PC-3 (cell line): ENCODE results near the gene SLC2A2. TPM values are rescaled to one million over a fixed set of nuclear protein-coding genes. Genes with fewer than 3 reads are reported as not detected.

ENCODE experiments used
- ATAC-seq: fragments of 200-7000 bp; cut with Tn5 transposase; 2 replicates; pipeline ENCODE4 v1.9.1; 2020; ENCODE audit warnings: mild to moderate bottlenecking, moderate library complexity
- BruUV-seq: library from RNA; stranded (reverse); fragments of 400-500 nt; replicated peaks from 2 replicates; lab custom pipeline; 2021; lab: Mats Ljungman, UMichigan
- CTCF ChIA-PET: fragments of 300-600 bp; sonication (Branson Sonifier 250); formaldehyde crosslinking; loops from one replicate; lab custom pipeline; 2022; ENCODE audit warnings: antibody characterized with exemption; lab: Charles Lee
- POLR2A ChIA-PET: fragments of 300-600 bp; sonication (Branson Sonifier 250); formaldehyde crosslinking; loops from one replicate; lab custom pipeline; 2022; ENCODE audit warnings: antibody characterized with exemption; ENCODE audit not compliant: unreplicated experiment; lab: Charles Lee
- DNase-seq: peaks from one replicate; pipeline ENCODE4 v3.0.0-alpha.2; 2015
- H2AFZ ChIP-seq: fragments of 300-600 bp; sonication (generic); 2 replicates; pipeline ENCODE4 v1.6.0; 2016; ENCODE audit warnings: antibody characterized with exemption, low read length
- H3F3A ChIP-seq: fragments of 300-600 bp; sonication (generic); one replicate; pipeline ENCODE4 v1.6.0; 2017; ENCODE audit warnings: antibody characterized with exemption, low read length, control low read depth, mild to moderate bottlenecking; ENCODE audit not compliant: unreplicated experiment
- H3K27ac ChIP-seq: fragments of 300-600 bp; sonication (generic); 2 replicates; pipeline ENCODE4 v1.5.1; 2016; ENCODE audit warnings: mild to moderate bottlenecking, low read length
- H3K27me3 ChIP-seq: fragments of 300-600 bp; sonication (generic); 2 replicates; pipeline ENCODE4 v1.6.1; 2016; ENCODE audit warnings: low read length, mixed read lengths
- H3K36me3 ChIP-seq: fragments of 300-600 bp; sonication (generic); 2 replicates; pipeline ENCODE4 v1.6.1; 2016; ENCODE audit warnings: low read depth, mixed run types, low read length, mixed read lengths
- H3K4me1 ChIP-seq: fragments of 300-600 bp; sonication (generic); 2 replicates; pipeline ENCODE4 v1.5.1; 2016; ENCODE audit warnings: low read length; ENCODE audit not compliant: insufficient read depth
- H3K4me2 ChIP-seq: fragments of 300-600 bp; sonication (generic); 2 replicates; pipeline ENCODE4 v1.6.0; 2016; ENCODE audit warnings: low read length
- H3K4me3 ChIP-seq: fragments of 300-600 bp; sonication (generic); 2 replicates; pipeline ENCODE4 v1.5.1; 2016; ENCODE audit warnings: mild to moderate bottlenecking, low read length, mixed read lengths
- H3K79me2 ChIP-seq: fragments of 300-600 bp; sonication (generic); 2 replicates; pipeline ENCODE4 v1.6.1; 2017; ENCODE audit warnings: low read length, mixed read lengths
- H3K9ac ChIP-seq: fragments of 300-600 bp; sonication (generic); 2 replicates; pipeline ENCODE4 v1.6.0; 2016; ENCODE audit warnings: mild to moderate bottlenecking, low read length
- H3K9me2 ChIP-seq: fragments of 300-600 bp; sonication (generic); replicated peaks from 2 replicates; pipeline ENCODE4 v1.6.1; 2016; ENCODE audit warnings: mixed run types, low read length, mixed read lengths
- H3K9me3 ChIP-seq: fragments of 300-600 bp; sonication (generic); 2 replicates; pipeline ENCODE4 v1.6.1; 2016; ENCODE audit warnings: low read length, mixed read lengths
- H4K20me1 ChIP-seq: fragments of 300-600 bp; sonication (generic); 2 replicates; pipeline ENCODE4 v1.6.1; 2016; ENCODE audit warnings: low read length, mixed read lengths
- EZH2 ChIP-seq: fragments of 300-600 bp; sonication (generic); IDR thresholded peaks from one replicate; pipeline ENCODE4 v1.6.1; 2017; ENCODE audit warnings: antibody characterized with exemption, mild to moderate bottlenecking, low read length; ENCODE audit not compliant: unreplicated experiment
- EZH2phosphoT487 ChIP-seq: fragments of 300-600 bp; sonication (generic); IDR thresholded peaks from 2 replicates; pipeline ENCODE4 v1.6.1; 2018; ENCODE audit warnings: mild to moderate bottlenecking, antibody characterized with exemption, low read length, borderline replicate concordance
- intact Hi-C: fragments of 100-400 bp; cut with micrococcal nuclease; formaldehyde crosslinking; loops from 2 replicates; pipeline ENCODE4 v1.9.0; 2023
- total RNA-seq: library from RNA; depleted of rRNA; stranded (reverse); fragments of >200 nt; gene quantifications from 2 replicates; pipeline ENCODE4 v1.2.3, GENCODE V29; 2014; rRNA removed
- TF ChIP-seq, protein P1 (sequence below): fragments of 300-600 bp; sonication (generic); conservative IDR thresholded peaks from 2 replicates; pipeline ENCODE4 v1.5.1; 2017; ENCODE audit warnings: antibody characterized with exemption, low read depth, mild to moderate bottlenecking, low read length

SLC2A2 gene
- total RNA-seq, 1 experiment from 2014 or later: not detected

DNA sequence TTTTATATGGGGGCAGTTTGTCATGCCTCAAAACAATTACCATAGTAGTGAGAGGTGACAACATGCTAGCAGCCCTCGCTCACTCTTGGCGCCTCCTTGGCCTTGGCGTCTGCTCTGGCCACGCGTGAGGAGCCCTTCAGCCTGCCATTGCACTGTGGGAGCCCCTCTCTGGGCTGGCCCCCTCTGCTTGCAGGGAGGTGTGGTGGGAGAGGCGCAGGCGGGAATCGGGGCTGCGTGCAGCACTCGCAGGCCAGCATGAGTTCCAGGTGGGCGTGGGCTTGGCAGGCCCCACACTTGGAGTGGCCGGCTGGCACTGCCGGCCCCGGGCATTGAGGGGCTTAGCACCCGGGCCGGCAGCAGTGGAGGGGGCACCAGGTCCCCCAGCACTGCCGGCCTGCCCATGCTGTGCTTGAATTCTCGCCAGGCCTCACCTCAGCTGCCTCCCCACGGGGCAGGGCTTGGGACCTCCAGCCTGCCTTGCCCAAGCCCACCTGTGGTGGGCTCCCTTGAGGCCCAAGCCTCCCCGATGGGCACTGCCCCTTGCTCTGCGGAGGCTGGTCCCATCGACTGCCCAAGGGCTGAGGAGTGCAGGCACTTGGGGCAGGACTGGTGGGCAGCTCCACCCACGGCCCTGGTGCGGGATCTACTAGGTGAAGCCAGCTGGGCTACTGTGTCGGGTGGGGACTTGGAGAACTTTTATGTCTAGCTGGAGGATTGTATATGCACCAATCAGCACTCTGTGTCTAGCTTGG lies 79.3 kb downstream of the SLC2A2 start:
- Histone ChIP-seq H2AFZ (no peak overlapping the region), H3K9ac (no peak overlapping the region), H3K4me1 (no peaks in the 10 kb centered on the region), H3K36me3 (no peaks in the 10 kb centered on the region), H3F3A (no peaks in the 10 kb centered on the region), H3K27me3 (no peaks in the 10 kb centered on the region), H3K9me2 (no peaks in the 10 kb centered on the region), H3K79me2 (no peaks in the 10 kb centered on the region), H4K20me1 (no peaks in the 10 kb centered on the region), H3K4me2 (no peak overlapping the region), H3K4me3 (no peak overlapping the region), H3K27ac (no peak overlapping the region), H3K9me3 (no peaks in the 10 kb centered on the region)
- intact Hi-C loops: no loop called here
- ChIA-PET CTCF (no interaction called here), POLR2A (no interaction called here)
- no TSS peak for BruUV-seq
- no peak for TF ChIP-seq EZH2phosphoT487
- TF ChIP-seq EZH2: no peak
- TF ChIP-seq, protein P1, sequence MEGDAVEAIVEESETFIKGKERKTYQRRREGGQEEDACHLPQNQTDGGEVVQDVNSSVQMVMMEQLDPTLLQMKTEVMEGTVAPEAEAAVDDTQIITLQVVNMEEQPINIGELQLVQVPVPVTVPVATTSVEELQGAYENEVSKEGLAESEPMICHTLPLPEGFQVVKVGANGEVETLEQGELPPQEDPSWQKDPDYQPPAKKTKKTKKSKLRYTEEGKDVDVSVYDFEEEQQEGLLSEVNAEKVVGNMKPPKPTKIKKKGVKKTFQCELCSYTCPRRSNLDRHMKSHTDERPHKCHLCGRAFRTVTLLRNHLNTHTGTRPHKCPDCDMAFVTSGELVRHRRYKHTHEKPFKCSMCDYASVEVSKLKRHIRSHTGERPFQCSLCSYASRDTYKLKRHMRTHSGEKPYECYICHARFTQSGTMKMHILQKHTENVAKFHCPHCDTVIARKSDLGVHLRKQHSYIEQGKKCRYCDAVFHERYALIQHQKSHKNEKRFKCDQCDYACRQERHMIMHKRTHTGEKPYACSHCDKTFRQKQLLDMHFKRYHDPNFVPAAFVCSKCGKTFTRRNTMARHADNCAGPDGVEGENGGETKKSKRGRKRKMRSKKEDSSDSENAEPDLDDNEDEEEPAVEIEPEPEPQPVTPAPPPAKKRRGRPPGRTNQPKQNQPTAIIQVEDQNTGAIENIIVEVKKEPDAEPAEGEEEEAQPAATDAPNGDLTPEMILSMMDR: no peak
- ATAC-seq: no peak
- no peak for DNase-seq

Other genes with a start within 250 kb of the SLC2A2 start
- gene RPL22L1, start 156.5 kb downstream of the SLC2A2 start, total RNA-seq: 40.0 and 44.9 TPM in 2 replicates
- gene EIF5A2, start 118.1 kb downstream of the SLC2A2 start, total RNA-seq: 10.7 and 11.1 TPM in 2 replicates